ENCODE data around the gene WNT5A. TPM values are rescaled to one million over a fixed set of nuclear protein-coding genes. Genes with fewer than 3 reads are reported as not detected.

WNT5A gene
- total RNA-seq, 1 donor from 2014 or later, result 24.5 TPM

DNA sequence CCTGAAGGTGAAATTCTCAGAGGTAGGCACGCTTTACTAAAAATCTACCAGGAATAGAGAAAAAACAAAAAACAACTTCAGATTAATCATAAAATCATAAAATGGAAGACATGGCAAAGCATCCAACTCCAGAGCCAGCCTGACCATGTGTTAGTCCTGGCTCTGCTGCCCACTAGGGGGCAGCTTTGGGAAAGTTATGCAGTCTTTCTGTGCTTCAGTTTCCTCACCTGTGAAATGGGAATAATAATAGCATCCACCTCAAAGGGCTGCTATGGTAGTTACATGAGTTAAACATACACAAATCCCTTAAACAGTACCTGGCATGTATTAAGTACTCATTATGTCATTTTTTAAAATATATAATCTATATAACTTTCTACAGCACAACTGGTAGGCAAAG lies 52.3 kb downstream of the WNT5A start:
- H3K4me1 ChIP-seq, result no peaks in the 10 kb centered on the region
- intact Hi-C loops (cut with DNase I), result no loop called here
- ATAC-seq (peak; percentile 64), DNase-seq (no peak)
- no peaks in the 10 kb centered on the region for H3K27me3 ChIP-seq
- no peak overlapping the region for H3K4me3 ChIP-seq
- no peaks in the 10 kb centered on the region for H3K9me3 ChIP-seq
- TF ChIP-seq, protein P1, sequence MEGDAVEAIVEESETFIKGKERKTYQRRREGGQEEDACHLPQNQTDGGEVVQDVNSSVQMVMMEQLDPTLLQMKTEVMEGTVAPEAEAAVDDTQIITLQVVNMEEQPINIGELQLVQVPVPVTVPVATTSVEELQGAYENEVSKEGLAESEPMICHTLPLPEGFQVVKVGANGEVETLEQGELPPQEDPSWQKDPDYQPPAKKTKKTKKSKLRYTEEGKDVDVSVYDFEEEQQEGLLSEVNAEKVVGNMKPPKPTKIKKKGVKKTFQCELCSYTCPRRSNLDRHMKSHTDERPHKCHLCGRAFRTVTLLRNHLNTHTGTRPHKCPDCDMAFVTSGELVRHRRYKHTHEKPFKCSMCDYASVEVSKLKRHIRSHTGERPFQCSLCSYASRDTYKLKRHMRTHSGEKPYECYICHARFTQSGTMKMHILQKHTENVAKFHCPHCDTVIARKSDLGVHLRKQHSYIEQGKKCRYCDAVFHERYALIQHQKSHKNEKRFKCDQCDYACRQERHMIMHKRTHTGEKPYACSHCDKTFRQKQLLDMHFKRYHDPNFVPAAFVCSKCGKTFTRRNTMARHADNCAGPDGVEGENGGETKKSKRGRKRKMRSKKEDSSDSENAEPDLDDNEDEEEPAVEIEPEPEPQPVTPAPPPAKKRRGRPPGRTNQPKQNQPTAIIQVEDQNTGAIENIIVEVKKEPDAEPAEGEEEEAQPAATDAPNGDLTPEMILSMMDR (IDR thresholded peaks at IDR 0.05), result peak; percentile 50
- no peaks in the 10 kb centered on the region for H3K36me3 ChIP-seq
- no peak overlapping the region for H3K27ac ChIP-seq

DNA sequence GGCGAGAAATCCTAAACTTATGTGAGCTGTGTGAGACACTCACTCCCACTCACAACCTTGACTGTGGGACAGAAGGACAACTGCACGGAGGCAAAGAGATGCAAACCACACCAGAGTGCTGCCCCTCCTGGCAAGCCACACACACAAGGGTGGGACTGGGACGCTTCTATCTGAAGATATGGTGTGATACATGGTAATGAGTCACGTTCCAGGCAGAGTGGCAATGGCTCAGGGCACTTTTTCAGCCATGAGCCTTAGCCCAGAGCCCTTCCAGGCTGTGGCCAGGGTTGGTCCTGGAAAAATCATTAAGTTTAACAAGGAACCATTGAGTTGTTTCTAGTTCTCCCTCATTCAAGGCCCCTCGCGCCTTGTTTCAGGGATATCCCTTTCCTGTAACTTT lies 56.1 kb downstream of the WNT5A start:
- H3K27ac ChIP-seq, result no peak overlapping the region
- no peaks in the 10 kb centered on the region for H3K9me3 ChIP-seq
- H3K4me1 ChIP-seq, result no peaks in the 10 kb centered on the region
- H3K27me3 ChIP-seq, result no peaks in the 10 kb centered on the region
- H3K4me3 ChIP-seq, result no peak overlapping the region
- intact Hi-C loops (cut with DNase I), result no loop called here
- H3K36me3 ChIP-seq, result no peaks in the 10 kb centered on the region
- DNase-seq (no peak), ATAC-seq (no peak)
- TF ChIP-seq, protein P1 (IDR thresholded peaks at IDR 0.05), result no peak

DNA sequence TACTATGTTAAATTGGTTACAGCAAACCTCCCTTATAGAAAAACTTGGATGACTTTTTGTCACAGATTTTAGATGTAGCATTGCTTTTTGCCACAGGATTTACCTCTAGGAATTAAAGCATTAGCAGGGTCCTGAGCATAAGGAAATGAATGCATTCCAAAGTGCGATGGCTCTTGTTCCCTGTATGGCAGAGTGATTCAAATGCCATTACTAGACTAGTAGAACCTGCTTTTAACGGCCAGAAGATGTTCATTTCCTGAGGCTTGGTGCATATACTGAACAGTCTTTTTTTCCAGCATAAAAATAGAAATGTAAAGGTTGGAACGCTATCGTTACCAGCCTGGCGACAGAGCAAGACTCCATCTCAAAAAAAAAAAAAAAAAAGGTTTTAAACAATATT lies 59.4 kb downstream of the WNT5A start:
- TF ChIP-seq, protein P1 (IDR thresholded peaks at IDR 0.05), result no peak
- no peaks in the 10 kb centered on the region for H3K4me1 ChIP-seq
- H3K4me3 ChIP-seq, result no peak overlapping the region
- ATAC-seq, result no peak
- no peak for DNase-seq
- intact Hi-C loops (cut with DNase I), result no loop called here
- no peak overlapping the region for H3K27ac ChIP-seq
- H3K36me3 ChIP-seq, result no peaks in the 10 kb centered on the region
- H3K27me3 ChIP-seq, result no peaks in the 10 kb centered on the region
- no peaks in the 10 kb centered on the region for H3K9me3 ChIP-seq

DNA sequence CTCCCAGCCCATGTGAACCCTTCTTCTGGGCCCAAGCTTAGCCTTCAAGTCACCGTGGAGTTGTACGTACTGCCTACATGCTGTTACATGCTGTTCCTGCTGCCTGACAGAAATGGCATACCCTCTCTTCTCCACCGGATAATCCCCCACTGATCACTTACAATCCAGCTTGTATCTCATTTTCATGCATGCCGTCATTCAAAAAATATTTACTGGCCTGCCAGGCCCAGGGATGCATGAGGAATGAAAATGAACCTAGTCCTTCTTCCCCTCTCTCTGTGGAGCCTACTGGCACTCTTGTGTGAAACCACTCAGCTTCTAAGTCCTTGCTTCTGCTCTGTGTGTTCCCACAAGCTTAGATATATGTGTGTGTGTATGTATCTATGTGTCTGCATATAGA lies 60.6 kb downstream of the WNT5A start:
- Histone ChIP-seq H3K27ac (no peak overlapping the region), H3K9me3 (no peaks in the 10 kb centered on the region), H3K36me3 (no peaks in the 10 kb centered on the region), H3K4me3 (no peak overlapping the region), H3K27me3 (no peaks in the 10 kb centered on the region), H3K4me1 (no peaks in the 10 kb centered on the region)
- TF ChIP-seq, protein P1 (IDR thresholded peaks at IDR 0.05), result no peak
- ATAC-seq, result no peak
- intact Hi-C loops (cut with DNase I), result no loop called here
- no peak for DNase-seq

DNA sequence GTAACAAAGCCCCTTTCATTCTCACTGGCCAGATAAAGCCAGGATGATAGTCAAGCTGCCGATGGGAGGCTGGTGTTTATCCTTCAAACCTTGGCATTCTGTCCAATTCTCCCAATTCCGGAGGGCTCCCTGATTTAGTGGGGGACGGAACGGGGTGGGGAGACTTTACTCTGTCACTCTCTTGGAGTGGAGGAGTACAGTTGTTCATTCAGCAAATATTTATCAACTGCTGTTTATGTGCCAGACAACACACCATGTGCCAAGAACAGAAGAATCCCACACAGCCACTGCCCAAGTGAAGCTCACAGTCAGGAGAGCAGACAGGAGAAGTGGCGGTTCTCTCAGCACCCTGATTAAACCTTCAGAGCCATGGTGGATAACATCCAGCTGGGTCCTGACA lies 63.3 kb downstream of the WNT5A start:
- intact Hi-C loops (cut with DNase I), result no loop called here
- no peak for DNase-seq
- TF ChIP-seq, protein P1 (IDR thresholded peaks at IDR 0.05), result no peak
- no peaks in the 10 kb centered on the region for H3K4me1 ChIP-seq
- ATAC-seq, result no peak
- H3K27ac ChIP-seq, result no peak overlapping the region
- no peaks in the 10 kb centered on the region for H3K9me3 ChIP-seq
- H3K4me3 ChIP-seq, result no peak overlapping the region
- H3K27me3 ChIP-seq, result no peaks in the 10 kb centered on the region
- no peaks in the 10 kb centered on the region for H3K36me3 ChIP-seq

DNA sequence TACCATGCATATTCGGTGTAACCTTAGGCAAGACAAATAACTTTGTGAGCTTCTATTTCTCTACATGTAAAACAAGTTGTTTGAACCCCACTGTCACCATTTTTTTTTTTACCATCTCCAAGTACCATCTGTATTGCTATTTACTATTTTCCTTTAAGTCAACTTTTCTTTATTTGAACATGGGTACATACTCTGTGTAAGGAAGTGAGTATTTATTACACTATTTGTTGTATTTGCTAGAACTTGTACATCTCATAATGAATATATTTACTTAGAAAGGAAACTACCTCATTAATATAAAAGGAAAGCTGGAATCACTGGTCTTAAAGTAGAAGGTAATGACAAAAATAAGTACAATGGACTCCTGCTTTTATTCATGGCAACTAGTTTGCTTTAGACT lies 69.9 kb downstream of the WNT5A start:
- TF ChIP-seq, protein P1 (IDR thresholded peaks at IDR 0.05), result no peak
- Histone ChIP-seq H3K9me3 (no peaks in the 10 kb centered on the region), H3K27ac (no peak overlapping the region), H3K4me3 (no peak overlapping the region), H3K27me3 (no peaks in the 10 kb centered on the region), H3K4me1 (no peaks in the 10 kb centered on the region), H3K36me3 (no peaks in the 10 kb centered on the region)
- DNase-seq (no peak), ATAC-seq (no peak)
- intact Hi-C loops (cut with DNase I), result no loop called here

All from upper lobe of right lung (tissue), 1 donor.